Urinary bladder (tissue), 4 donors: ENCODE results near the gene PACSIN3. TPM values are rescaled to one million over a fixed set of nuclear protein-coding genes. Genes with fewer than 3 reads are reported as not detected.

Source experiments
- DNase-seq: peaks from one replicate; pipeline ENCODE4 v3.0.0-alpha.2; 2015; ENCODE audit errors: extremely low spot score
- H3K27ac ChIP-seq: one replicate; pipeline ENCODE4 v1.5.1; 2013; ENCODE audit warnings: low read depth, mild to moderate bottlenecking, moderate library complexity
- H3K36me3 ChIP-seq: one replicate; pipeline ENCODE4 v1.6.1; 2013; ENCODE audit warnings: mild to moderate bottlenecking, moderate library complexity; ENCODE audit not compliant: insufficient read depth
- H3K4me1 ChIP-seq: one replicate; pipeline ENCODE4 v1.6.1; 2013; ENCODE audit warnings: mild to moderate bottlenecking, moderate library complexity; ENCODE audit not compliant: insufficient read depth
- H3K4me3 ChIP-seq: one replicate; pipeline ENCODE4 v1.5.1; 2013; ENCODE audit warnings: low read depth, low read length
- WGBS: extraction: QIAGEN DNeasy Blood & Tissue Kit; methylation state at CpG from one replicate; pipeline ENCODE4 v1.1.7; 2013; 5-methylcytosine and 5-hydroxymethylcytosine counted together
- polyA plus RNA-seq: library from polyadenylated mRNA; stranded (reverse); fragments of 200-250 nt; gene quantifications from one replicate; pipeline ENCODE4 v1.2.3, GENCODE V29; 2013
- total RNA-seq: library from RNA; depleted of rRNA; stranded (reverse); fragments of >200 nt; gene quantifications from one replicate; pipeline ENCODE4 v1.2.3, GENCODE V29; 2014
- donor health status: healthy with polysubstance abuse.
- donor health status: healthy.

The PACSIN3 gene
- total RNA-seq: 14.9 TPM
- polyA plus RNA-seq: 33.9 TPM

DNA sequence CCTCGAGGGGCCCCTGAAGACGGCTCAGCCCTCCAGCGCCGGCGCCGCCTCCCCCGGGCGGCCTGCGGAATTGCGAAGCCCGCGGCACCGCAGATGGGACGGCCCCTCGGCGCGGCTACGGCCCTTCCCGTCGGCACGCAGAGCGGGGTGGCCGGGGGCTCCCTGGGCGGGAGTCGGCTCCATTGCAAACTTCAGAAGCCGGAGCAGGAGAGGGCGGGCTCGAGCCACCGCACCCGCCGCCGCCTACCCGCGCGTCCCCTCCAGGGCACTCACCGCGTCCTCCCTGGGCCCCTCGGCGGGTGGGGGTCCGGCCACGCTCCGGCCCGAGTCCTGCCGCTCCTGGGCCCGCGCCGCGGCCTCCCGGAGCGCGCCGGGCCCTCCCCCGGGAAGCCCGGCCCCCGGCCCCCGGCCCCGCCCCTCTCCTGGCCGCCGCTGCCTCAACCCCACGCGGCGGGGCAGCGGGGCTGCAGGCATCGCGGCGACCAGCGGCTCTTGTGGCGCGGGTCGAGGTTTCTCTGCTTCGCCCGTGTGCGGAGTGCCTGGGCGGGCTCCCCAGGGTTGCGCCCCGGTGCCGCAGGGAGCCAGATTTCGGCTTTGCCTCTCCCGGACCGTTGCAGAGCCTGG is at the start of gene PACSIN3:
PACSIN3 (minus strand) TSS at position 359 of the 624 bp plus-strand sequence. CDS start 3,707 bp downstream, outside the sequence.
- Histone ChIP-seq H3K4me1 (no peaks in the 10 kb centered on the region), H3K4me3 (peak within 1 kb of the TSS; percentile 70), H3K36me3 (no peaks in the 10 kb centered on the region), H3K27ac (no peak within 1 kb of the TSS)
- no peak for DNase-seq
- under 1% methylated on average over 80 of the region's 80 CpGs for WGBS

DNA sequence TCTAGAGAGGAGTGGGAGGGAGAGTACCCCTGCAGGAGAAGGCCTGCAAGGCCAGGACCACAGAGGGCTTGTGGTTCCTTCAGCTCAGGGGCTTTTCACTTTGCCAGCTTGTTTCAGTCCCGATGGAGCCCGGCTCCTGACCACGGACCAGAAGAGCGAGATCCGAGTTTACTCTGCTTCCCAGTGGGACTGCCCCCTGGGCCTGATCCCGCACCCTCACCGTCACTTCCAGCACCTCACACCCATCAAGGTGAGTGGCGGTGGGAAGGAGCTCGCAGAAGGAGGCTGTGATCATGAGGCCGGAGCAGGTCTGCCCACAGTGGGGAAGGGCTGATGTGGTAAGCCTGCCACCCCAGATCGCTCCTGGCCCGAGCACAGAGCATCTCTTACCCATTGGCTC is 48.9 kb upstream of the PACSIN3 start:
- no peak overlapping the region for H3K27ac ChIP-seq
- H3K36me3 ChIP-seq: no peaks in the 10 kb centered on the region
- no peaks in the 10 kb centered on the region for H3K4me1 ChIP-seq
- DNase-seq: no peak
- WGBS: 93% methylated on average over 12 of the region's 12 CpGs
- no peak overlapping the region for H3K4me3 ChIP-seq

DNA sequence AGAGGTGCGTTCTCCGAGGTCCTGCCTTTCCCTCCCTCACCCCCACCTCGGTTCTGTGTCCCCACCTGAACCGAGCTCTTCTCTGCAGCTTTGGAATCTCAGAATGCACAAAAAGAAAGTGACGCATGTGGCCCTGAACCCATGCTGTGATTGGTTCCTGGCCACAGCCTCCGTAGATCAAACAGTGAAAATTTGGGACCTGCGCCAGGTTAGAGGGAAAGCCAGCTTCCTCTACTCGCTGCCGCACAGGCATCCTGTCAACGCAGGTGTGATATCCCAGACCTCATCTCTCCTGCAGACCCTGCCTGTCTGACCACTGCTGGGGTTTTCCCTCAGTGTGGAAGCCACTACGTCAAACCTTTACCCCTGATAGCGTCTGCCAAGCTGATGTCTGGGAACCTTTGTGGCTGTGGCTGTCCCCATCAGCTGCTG is 48.5 kb upstream of the PACSIN3 start:
- WGBS: 56% methylated on average over 12 of the region's 12 CpGs
- no peak for DNase-seq
- H3K27ac ChIP-seq: no peak overlapping the region
- no peak overlapping the region for H3K4me3 ChIP-seq
- H3K4me1 ChIP-seq: no peaks in the 10 kb centered on the region
- H3K36me3 ChIP-seq: no peaks in the 10 kb centered on the region

DNA sequence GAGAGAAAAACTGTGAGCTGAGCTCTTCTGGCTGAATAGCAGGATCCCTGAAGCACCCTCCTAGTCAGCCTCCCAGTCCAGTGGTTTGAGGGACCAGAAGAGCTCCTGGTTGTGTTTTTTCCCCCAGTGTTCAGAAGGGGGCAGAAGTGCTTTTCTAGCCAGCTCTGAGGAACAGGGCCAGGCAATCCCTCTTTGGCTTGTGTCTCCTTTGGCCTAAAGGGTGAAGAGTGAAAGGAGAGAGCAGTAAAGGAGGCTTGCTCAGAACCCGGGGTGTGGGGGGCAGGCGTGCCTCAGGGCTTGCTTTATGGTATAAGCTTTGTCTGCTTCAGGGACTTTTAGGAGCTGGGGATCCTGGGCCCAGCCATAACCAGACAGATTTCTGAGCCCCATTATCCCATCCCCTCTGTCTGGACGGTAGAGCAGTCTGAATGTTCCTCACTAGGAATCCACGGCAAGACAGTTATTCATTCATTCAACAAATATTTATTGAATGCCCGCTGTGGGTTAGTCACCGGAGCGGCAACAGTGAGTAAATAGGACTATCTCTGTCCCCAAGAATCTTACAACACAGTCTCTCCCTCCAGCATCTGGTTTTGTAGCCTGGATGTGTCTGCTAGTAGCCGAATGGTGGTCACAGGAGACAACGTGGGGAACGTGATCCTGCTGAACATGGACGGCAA is 47.9 kb upstream of the PACSIN3 start:
- DNase-seq: no peak
- WGBS: 55% methylated on average over 11 of the region's 11 CpGs
- Histone ChIP-seq H3K4me1 (no peaks in the 10 kb centered on the region), H3K4me3 (no peak overlapping the region), H3K36me3 (no peaks in the 10 kb centered on the region), H3K27ac (no peak overlapping the region)

DNA sequence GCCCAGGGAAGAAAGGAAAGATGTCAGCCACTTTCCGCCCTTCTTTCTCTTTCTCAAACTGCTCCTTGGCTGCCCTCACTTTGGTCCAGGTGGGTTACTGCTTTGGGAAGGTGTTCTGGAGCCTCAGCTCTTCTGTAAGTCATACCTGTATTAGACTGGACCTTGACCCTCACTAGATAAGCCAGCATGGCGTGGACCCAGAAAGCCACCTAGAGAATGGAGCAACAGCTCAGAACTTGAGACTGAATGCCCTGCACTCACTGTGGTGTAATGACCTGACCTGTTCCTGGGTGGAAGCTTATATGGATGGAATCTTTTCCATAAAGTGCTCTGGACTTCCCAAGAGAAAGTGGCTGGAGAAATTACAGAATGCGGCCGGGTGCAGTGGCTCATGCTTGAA is 46.8 kb upstream of the PACSIN3 start:
- Histone ChIP-seq H3K36me3 (no peaks in the 10 kb centered on the region), H3K4me3 (no peak overlapping the region), H3K27ac (no peak overlapping the region), H3K4me1 (no peaks in the 10 kb centered on the region)
- DNase-seq: no peak
- WGBS: 95% methylated on average over 4 of the region's 4 CpGs

DNA sequence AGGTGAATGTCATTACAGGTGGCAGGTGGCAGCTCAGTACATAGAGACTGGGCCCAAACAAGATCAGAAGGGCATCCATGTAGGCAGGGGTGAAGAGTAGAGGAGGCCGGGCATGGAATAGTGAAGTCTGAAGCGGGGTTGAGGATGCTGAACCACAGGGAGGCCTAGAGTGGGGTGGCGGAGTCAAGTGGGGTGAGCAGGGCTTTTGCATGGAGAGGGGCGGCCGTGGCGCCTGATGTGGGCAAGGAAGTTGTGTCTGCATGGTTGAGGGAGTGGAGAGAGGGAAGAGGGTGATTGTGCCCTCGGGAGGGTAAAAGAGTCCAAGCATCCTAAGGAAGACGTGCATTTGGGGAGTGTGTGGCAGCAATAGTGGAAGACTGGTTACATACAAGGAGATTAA is 42.9 kb upstream of the PACSIN3 start:
- 94% methylated on average over 8 of the region's 8 CpGs for WGBS
- Histone ChIP-seq H3K27ac (no peak overlapping the region), H3K4me3 (no peak overlapping the region), H3K4me1 (no peaks in the 10 kb centered on the region), H3K36me3 (peaks cover 2% of the 10 kb centered on the region)
- DNase-seq: no peak

- no peak for DNase-seq
- WGBS: 96% methylated on average over 7 of the region's 7 CpGs
- peaks cover 2% of the 10 kb centered on the region for H3K36me3 ChIP-seq
- no peak overlapping the region for H3K27ac ChIP-seq
- H3K4me3 ChIP-seq: no peak overlapping the region
- H3K4me1 ChIP-seq: no peaks in the 10 kb centered on the region
Observed at GRCh38 chr11:47225552-47226400, 39.5 kb upstream of the PACSIN3 start.

DNA sequence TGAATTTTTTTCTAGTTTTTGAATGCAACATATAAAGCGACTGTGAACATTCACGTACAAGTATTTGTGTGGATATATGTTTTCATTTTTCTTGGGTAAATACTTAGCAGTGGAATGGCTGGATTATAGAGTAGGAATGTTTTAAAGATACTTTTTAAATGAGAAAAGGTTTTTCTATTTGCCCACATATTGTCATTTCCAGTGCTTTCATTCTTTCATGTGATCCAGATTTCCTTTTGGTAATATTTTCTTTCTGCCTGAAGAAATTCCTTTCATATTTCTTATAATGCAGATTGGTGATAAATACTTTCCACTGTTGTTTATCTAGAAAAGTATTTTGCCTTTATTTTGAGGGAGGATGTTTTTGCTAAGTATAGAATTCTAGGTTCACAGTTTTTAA is 36.5 kb upstream of the PACSIN3 start:
- Histone ChIP-seq H3K36me3 (peaks cover 2% of the 10 kb centered on the region), H3K4me3 (no peak overlapping the region), H3K4me1 (no peaks in the 10 kb centered on the region), H3K27ac (no peak overlapping the region)
- WGBS: 90% methylated on average over 2 of the region's 2 CpGs
- DNase-seq: no peak

GRCh38 chr11:47220401-47220821 is 34.2 kb upstream of the PACSIN3 start:
- no peaks in the 10 kb centered on the region for H3K4me1 ChIP-seq
- no peak overlapping the region for H3K27ac ChIP-seq
- H3K36me3 ChIP-seq: no peaks in the 10 kb centered on the region
- WGBS: 63% methylated on average over 1 of the region's 1 CpG
- no peak for DNase-seq
- no peak overlapping the region for H3K4me3 ChIP-seq

- H3K36me3 ChIP-seq: no peaks in the 10 kb centered on the region
- no peaks in the 10 kb centered on the region for H3K4me1 ChIP-seq
- H3K27ac ChIP-seq: no peak overlapping the region
- 2% methylated on average over 12 of the region's 12 CpGs for WGBS
- peak overlapping the region; percentile 60 for H3K4me3 ChIP-seq
- DNase-seq: no peak
Observed at GRCh38 chr11:47216121-47216798, 30.0 kb upstream of the PACSIN3 start.

DNA sequence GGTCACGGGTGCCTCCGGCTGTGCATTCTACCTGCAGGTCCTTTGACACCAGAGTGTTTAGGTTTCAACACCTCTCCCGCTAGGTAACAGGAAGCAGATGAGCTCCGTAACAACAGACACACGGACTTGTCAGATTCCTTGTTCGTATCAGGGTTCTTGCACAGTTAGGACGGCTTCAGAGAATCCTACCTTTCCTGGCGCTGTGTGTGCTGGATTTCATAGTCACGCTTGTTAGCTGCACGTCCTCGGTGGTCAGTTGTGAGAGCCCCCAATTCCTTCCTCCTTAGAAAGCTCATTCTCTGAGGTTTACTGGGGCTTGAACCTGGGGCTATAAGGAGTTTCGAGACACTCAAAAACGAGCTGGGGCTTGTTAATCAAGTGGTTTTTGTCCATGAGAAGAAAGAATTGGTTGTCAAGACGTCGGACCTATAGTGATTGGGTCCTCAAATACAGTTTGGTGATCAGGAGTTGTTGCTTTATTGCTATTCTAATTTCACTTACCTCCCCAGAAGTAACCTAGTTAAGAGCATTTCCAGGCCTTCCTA is 29.2 kb upstream of the PACSIN3 start:
- no peak for DNase-seq
- Histone ChIP-seq H3K36me3 (no peaks in the 10 kb centered on the region), H3K4me1 (no peaks in the 10 kb centered on the region), H3K4me3 (peak overlapping the region; percentile 60), H3K27ac (peak overlapping the region; percentile 89)
- WGBS: 7% methylated on average over 15 of the region's 15 CpGs

GRCh38 chr11:47213950-47214565 is 27.8 kb upstream of the PACSIN3 start:
- Histone ChIP-seq H3K4me1 (no peaks in the 10 kb centered on the region), H3K27ac (peak overlapping the region; percentile 80), H3K4me3 (peak overlapping the region; percentile 60), H3K36me3 (no peaks in the 10 kb centered on the region)
- 4% methylated on average over 20 of the region's 20 CpGs for WGBS
- DNase-seq: no peak

GRCh38 chr11:47212938-47213337 is 26.7 kb upstream of the PACSIN3 start:
- Histone ChIP-seq H3K4me1 (no peaks in the 10 kb centered on the region), H3K4me3 (no peak overlapping the region), H3K27ac (no peak overlapping the region), H3K36me3 (no peaks in the 10 kb centered on the region)
- DNase-seq: no peak
- WGBS: 90% methylated on average over 12 of the region's 12 CpGs
